ENCODE results near the gene KIAA1671.
"Not testable (repeated sequence)": the region's sequence is repeated elsewhere in the genome, so short reads cannot be mapped to it uniquely, and the experiment has no call there.

Gene KIAA1671

DNA sequence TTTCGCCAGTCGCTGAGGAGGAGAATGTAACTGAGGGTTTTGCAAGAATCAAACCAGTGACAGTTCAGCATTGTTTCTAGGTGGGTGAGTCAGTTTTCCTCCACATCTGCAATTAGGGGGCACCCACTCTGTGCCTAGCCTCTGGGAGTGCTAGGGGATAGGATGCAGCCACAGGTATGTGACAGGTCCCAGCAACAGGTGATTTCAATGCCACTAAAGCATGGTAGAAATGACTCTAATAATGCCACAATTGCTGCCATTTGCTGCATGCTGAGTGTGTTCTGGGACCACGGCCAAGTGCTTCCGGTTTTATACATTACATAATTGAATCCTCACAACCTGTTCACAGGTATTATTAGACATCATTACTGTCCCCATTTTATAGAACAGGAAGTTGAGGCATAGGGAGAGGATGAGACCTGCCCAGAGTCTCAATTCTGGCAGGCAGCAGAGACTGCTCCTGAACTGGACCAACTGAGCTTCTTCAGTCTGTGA, 267.5 kb downstream of the KIAA1671 start:
- H3K4me3 ChIP-seq (ENCODE audit: low read depth in 1 of 2, low read length in 2 of 2): no peak overlapping the region
- H3K27me3 ChIP-seq (ENCODE audit: low read depth, low read length): no peaks in the 10 kb centered on the region
- no peak overlapping the region for H3K27ac ChIP-seq (ENCODE audit: low read length)
- H3K9me3 ChIP-seq (ENCODE audit: control insufficient read depth in 1 of 2, low read length in 2 of 2): no peaks in the 10 kb centered on the region
- no peaks in the 10 kb centered on the region for H3K36me3 ChIP-seq (ENCODE audit: control insufficient read depth in 1 of 2, insufficient read depth in 2 of 2, low read length in 2 of 2)
- H3K4me1 ChIP-seq (ENCODE audit: control insufficient read depth in 1 of 2, insufficient read depth in 2 of 2, low read length in 2 of 2): no peaks in the 10 kb centered on the region

DNA sequence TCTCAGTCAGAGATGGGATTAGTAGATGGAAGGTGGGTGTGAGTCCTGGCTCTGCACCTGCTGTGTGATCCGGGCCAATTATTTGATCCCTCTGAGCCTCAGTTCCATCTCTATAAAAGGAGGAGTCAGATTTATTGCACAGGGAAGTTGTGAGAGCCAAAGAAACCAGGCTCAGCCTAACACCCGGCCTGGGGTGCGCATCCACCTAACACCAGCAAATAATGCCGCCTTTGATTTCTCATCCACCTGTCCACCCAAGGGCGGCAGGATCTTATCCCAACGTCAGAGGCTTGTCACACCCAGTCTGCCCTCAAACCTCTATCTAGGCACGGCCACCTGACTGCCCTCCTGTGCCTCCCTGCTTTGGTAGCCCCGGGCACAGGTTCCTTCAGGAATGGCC, 269.3 kb downstream of the KIAA1671 start:
- no peaks in the 10 kb centered on the region for H3K9me3 ChIP-seq (ENCODE audit: control insufficient read depth in 1 of 2, low read length in 2 of 2)
- H3K27ac ChIP-seq (ENCODE audit: low read length): no peak overlapping the region
- no peak overlapping the region for H3K4me3 ChIP-seq (ENCODE audit: low read depth in 1 of 2, low read length in 2 of 2)

GRCh38 chr22:25223269-25223850, 270.8 kb downstream of the KIAA1671 start:
- no peak overlapping the region for H3K4me3 ChIP-seq (ENCODE audit: low read depth in 1 of 2, low read length in 2 of 2)

More for the DNA sequence above, 269.3 kb downstream of the KIAA1671 start:
- H3K36me3 ChIP-seq (ENCODE audit: control insufficient read depth in 1 of 2, insufficient read depth in 2 of 2, low read length in 2 of 2): no peaks in the 10 kb centered on the region
- H3K4me1 ChIP-seq (ENCODE audit: control insufficient read depth in 1 of 2, insufficient read depth in 2 of 2, low read length in 2 of 2): no peaks in the 10 kb centered on the region
- H3K27me3 ChIP-seq (ENCODE audit: low read depth, low read length): no peaks in the 10 kb centered on the region

DNA sequence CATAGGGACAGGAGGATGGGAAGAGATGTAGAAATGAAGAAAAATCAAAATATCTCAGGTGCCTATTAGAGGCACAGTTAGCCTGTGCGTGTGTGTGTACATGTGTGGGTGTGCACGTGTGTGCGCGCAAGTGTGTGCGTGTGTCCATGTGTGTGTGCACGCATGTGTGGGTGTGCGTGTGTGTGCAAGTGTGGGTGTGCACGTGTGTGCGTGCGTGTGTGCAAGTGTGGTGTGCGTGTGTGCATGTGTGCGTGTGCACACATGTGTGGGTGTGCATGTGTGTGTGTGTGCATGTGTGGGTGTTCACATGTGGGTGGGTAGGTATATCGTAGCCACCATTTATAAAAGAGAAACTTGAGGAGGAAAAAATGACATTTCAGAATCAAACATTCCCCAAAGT, 276.3 kb downstream of the KIAA1671 start:
- no peaks in the 10 kb centered on the region for H3K9me3 ChIP-seq (ENCODE audit: control insufficient read depth in 1 of 2, low read length in 2 of 2)
- H3K4me1 ChIP-seq (ENCODE audit: control insufficient read depth in 1 of 2, insufficient read depth in 2 of 2, low read length in 2 of 2): no peaks in the 10 kb centered on the region
- no peaks in the 10 kb centered on the region for H3K36me3 ChIP-seq (ENCODE audit: control insufficient read depth in 1 of 2, insufficient read depth in 2 of 2, low read length in 2 of 2)
- no peaks in the 10 kb centered on the region for H3K27me3 ChIP-seq (ENCODE audit: low read depth, low read length)
- no peak overlapping the region for H3K4me3 ChIP-seq (ENCODE audit: low read depth in 1 of 2, low read length in 2 of 2)
- H3K27ac ChIP-seq (ENCODE audit: low read length): no peak overlapping the region

More at GRCh38 chr22:25223269-25223850, 270.8 kb downstream of the KIAA1671 start:
- H3K27ac ChIP-seq (ENCODE audit: low read length): no peak overlapping the region
- no peaks in the 10 kb centered on the region for H3K36me3 ChIP-seq (ENCODE audit: control insufficient read depth in 1 of 2, insufficient read depth in 2 of 2, low read length in 2 of 2)
- H3K9me3 ChIP-seq (ENCODE audit: control insufficient read depth in 1 of 2, low read length in 2 of 2): no peaks in the 10 kb centered on the region
- H3K27me3 ChIP-seq (ENCODE audit: low read depth, low read length): no peaks in the 10 kb centered on the region
- H3K4me1 ChIP-seq (ENCODE audit: control insufficient read depth in 1 of 2, insufficient read depth in 2 of 2, low read length in 2 of 2): no peaks in the 10 kb centered on the region

- not testable (repeated sequence) for H3K27ac ChIP-seq (ENCODE audit: low read length); H3K27me3 ChIP-seq (ENCODE audit: low read depth, low read length); H3K9me3 ChIP-seq (ENCODE audit: control insufficient read depth in 1 of 2, low read length in 2 of 2); H3K36me3 ChIP-seq (ENCODE audit: control insufficient read depth in 1 of 2, insufficient read depth in 2 of 2, low read length in 2 of 2); H3K4me3 ChIP-seq (ENCODE audit: low read depth in 1 of 2, low read length in 2 of 2); H3K4me1 ChIP-seq (ENCODE audit: control insufficient read depth in 1 of 2, insufficient read depth in 2 of 2, low read length in 2 of 2)
Measured at GRCh38 chr22:25230760-25231159, 278.2 kb downstream of the KIAA1671 start.

- Histone ChIP-seq H3K27me3 (ENCODE audit: low read depth, low read length) (peaks cover 4% of the 10 kb centered on the region), H3K4me1 (ENCODE audit: control insufficient read depth in 1 of 2, insufficient read depth in 2 of 2, low read length in 2 of 2) (no peaks in the 10 kb centered on the region), H3K9me3 (ENCODE audit: control insufficient read depth in 1 of 2, low read length in 2 of 2) (no peaks in the 10 kb centered on the region), H3K4me3 (ENCODE audit: low read depth in 1 of 2, low read length in 2 of 2) (no peak overlapping the region), H3K27ac (ENCODE audit: low read length) (no peak overlapping the region), H3K36me3 (ENCODE audit: control insufficient read depth in 1 of 2, insufficient read depth in 2 of 2, low read length in 2 of 2) (no peaks in the 10 kb centered on the region)
Measured at GRCh38 chr22:25232301-25232700, 279.8 kb downstream of the KIAA1671 start.

GRCh38 chr22:25233706-25234105, 281.2 kb downstream of the KIAA1671 start:
- not testable (repeated sequence) for H3K4me1 ChIP-seq (ENCODE audit: control insufficient read depth in 1 of 2, insufficient read depth in 2 of 2, low read length in 2 of 2); H3K27ac ChIP-seq (ENCODE audit: low read length); H3K4me3 ChIP-seq (ENCODE audit: low read depth in 1 of 2, low read length in 2 of 2); H3K36me3 ChIP-seq (ENCODE audit: control insufficient read depth in 1 of 2, insufficient read depth in 2 of 2, low read length in 2 of 2); H3K9me3 ChIP-seq (ENCODE audit: control insufficient read depth in 1 of 2, low read length in 2 of 2); H3K27me3 ChIP-seq (ENCODE audit: low read depth, low read length)

DNA sequence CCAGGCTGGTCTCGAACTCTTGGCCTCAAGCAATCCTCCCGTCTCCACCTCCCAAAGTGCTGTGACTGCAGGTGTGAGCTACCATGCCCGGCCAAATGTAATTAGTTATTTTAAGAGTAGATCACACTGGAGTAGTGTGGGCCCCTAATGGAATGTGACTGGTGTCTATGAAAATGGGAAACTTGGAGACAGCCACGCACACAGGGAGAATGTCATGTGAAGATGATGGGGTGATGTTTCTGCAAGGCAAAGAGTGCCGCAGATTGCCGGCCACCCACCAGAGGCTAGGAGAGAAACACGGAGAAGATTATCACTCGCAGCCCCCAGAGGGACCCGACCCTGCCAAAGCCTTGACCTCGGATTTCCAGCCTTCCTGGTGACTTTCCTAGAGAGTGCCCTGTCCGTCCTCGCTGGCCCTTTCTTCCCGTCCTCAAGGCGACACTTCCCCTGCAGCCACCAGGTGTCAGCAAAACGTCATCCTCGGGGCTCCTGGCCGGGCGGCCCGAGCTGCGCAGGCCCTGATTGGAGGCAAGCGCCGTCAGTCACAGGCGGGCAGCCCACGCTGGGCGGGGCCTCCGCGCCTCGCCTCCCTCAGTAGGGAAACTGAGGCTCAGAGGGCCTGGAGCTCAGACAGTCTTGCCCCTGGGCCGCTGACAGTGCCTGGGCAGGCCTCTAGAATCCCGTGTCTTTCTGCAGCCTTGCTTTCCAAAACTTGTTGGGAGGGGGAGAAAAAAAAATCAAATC, 283.2 kb downstream of the KIAA1671 start:
- no peak overlapping the region for H3K4me3 ChIP-seq (ENCODE audit: low read depth in 1 of 2, low read length in 2 of 2)
- peaks cover 4% of the 10 kb centered on the region for H3K27me3 ChIP-seq (ENCODE audit: low read depth, low read length)
- no peak overlapping the region for H3K27ac ChIP-seq (ENCODE audit: low read length)
- no peaks in the 10 kb centered on the region for H3K4me1 ChIP-seq (ENCODE audit: control insufficient read depth in 1 of 2, insufficient read depth in 2 of 2, low read length in 2 of 2)
- H3K9me3 ChIP-seq (ENCODE audit: control insufficient read depth in 1 of 2, low read length in 2 of 2): no peaks in the 10 kb centered on the region
- H3K36me3 ChIP-seq (ENCODE audit: control insufficient read depth in 1 of 2, insufficient read depth in 2 of 2, low read length in 2 of 2): no peaks in the 10 kb centered on the region

DNA sequence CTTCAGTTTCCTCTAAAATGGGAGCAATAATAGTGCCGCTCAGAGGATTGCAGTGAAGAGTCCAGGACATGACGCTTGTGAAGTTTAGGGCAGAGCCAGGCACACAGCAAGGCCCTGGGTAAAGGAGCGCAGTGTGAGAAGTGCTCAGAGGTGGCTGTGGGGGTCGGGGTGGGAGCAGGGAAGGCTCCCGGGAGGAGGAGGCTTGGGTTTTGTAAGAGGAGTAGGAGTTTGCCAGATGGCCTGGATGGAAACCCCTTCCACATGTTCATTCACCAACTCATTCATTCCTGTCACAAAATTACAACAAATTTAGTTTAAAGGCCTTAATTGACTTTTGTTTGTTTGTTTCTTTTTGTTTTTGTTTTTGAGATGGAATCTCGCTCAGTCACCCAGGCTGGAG, 283.9 kb downstream of the KIAA1671 start:
- no peaks in the 10 kb centered on the region for H3K36me3 ChIP-seq (ENCODE audit: control insufficient read depth in 1 of 2, insufficient read depth in 2 of 2, low read length in 2 of 2)
- H3K9me3 ChIP-seq (ENCODE audit: control insufficient read depth in 1 of 2, low read length in 2 of 2): no peaks in the 10 kb centered on the region
- no peaks in the 10 kb centered on the region for H3K4me1 ChIP-seq (ENCODE audit: control insufficient read depth in 1 of 2, insufficient read depth in 2 of 2, low read length in 2 of 2)
- H3K4me3 ChIP-seq (ENCODE audit: low read depth in 1 of 2, low read length in 2 of 2): no peak overlapping the region
- H3K27ac ChIP-seq (ENCODE audit: low read length): no peak overlapping the region
- H3K27me3 ChIP-seq (ENCODE audit: low read depth, low read length): peaks cover 4% of the 10 kb centered on the region

DNA sequence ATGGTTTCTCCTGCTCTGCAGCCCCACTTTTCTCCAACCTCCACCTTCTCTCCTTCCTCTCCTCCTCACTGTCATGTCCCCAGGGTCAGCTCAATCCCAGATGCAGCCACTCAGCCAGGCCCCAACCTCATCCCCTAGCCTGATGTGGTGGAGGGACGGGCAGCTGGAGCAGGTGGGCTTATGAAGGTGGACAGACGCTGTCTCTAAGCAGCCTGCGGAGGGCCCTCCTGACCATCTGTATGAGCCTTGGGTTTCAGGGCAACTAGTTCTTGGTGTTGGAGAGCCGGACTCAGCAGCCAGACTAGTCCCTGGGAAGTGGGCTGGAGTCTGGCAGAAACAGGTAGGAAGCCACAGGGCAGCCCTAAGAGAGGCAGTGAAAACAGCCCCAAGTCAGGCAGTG, 285.0 kb downstream of the KIAA1671 start:
- Histone ChIP-seq H3K4me1 (ENCODE audit: control insufficient read depth in 1 of 2, insufficient read depth in 2 of 2, low read length in 2 of 2) (no peaks in the 10 kb centered on the region), H3K27ac (ENCODE audit: low read length) (no peak overlapping the region), H3K27me3 (ENCODE audit: low read depth, low read length) (peaks cover 4% of the 10 kb centered on the region), H3K9me3 (ENCODE audit: control insufficient read depth in 1 of 2, low read length in 2 of 2) (no peaks in the 10 kb centered on the region), H3K36me3 (ENCODE audit: control insufficient read depth in 1 of 2, insufficient read depth in 2 of 2, low read length in 2 of 2) (no peaks in the 10 kb centered on the region), H3K4me3 (ENCODE audit: low read depth in 1 of 2, low read length in 2 of 2) (no peak overlapping the region)

- not testable (repeated sequence) for H3K27ac ChIP-seq (ENCODE audit: low read length); H3K36me3 ChIP-seq (ENCODE audit: control insufficient read depth in 1 of 2, insufficient read depth in 2 of 2, low read length in 2 of 2); H3K27me3 ChIP-seq (ENCODE audit: low read depth, low read length); H3K4me3 ChIP-seq (ENCODE audit: low read depth in 1 of 2, low read length in 2 of 2); H3K9me3 ChIP-seq (ENCODE audit: control insufficient read depth in 1 of 2, low read length in 2 of 2); H3K4me1 ChIP-seq (ENCODE audit: control insufficient read depth in 1 of 2, insufficient read depth in 2 of 2, low read length in 2 of 2)
Measured at GRCh38 chr22:25238058-25238457, 285.5 kb downstream of the KIAA1671 start.
